Measurements from ENCODE around the gene HDHD3.

DNA sequence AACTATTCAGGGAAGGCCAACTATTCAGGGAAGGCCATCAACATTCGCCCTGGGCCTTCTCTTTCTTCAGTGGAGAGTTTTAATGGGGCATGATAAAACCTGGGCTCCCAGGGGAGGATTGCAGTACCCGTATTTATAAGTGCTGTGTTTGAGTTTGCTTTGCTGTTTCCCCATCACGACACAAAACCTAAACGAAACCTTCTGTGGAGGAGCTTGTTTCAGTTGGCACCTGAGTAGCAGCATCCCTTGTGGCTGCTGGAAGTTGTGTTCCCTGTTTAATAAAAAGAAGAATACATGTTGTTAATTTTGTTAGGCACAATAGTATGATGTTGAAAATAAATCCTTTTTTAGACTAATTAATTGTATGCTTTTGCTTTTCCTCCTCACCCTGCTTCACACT, 45.0 kb downstream of the HDHD3 start:
- TF ChIP-seq, protein P1, sequence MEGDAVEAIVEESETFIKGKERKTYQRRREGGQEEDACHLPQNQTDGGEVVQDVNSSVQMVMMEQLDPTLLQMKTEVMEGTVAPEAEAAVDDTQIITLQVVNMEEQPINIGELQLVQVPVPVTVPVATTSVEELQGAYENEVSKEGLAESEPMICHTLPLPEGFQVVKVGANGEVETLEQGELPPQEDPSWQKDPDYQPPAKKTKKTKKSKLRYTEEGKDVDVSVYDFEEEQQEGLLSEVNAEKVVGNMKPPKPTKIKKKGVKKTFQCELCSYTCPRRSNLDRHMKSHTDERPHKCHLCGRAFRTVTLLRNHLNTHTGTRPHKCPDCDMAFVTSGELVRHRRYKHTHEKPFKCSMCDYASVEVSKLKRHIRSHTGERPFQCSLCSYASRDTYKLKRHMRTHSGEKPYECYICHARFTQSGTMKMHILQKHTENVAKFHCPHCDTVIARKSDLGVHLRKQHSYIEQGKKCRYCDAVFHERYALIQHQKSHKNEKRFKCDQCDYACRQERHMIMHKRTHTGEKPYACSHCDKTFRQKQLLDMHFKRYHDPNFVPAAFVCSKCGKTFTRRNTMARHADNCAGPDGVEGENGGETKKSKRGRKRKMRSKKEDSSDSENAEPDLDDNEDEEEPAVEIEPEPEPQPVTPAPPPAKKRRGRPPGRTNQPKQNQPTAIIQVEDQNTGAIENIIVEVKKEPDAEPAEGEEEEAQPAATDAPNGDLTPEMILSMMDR (IDR thresholded peaks at IDR 0.05; ENCODE audit: insufficient read depth, low read depth, low read length) = no peak
- no peak for TF ChIP-seq EZH2 (IDR thresholded peaks at IDR 0.05; ENCODE audit: insufficient read depth, low read length)
